PFSK-1 (cell line): ENCODE data around the gene HIPK2.

Experiments
- FOXP2 ChIP-seq: optimal IDR thresholded peaks from 2 replicates; pipeline ENCODE3; 2011; ENCODE audit warnings: borderline replicate concordance, control low read depth, inconsistent platforms; ENCODE audit not compliant: insufficient read depth; ENCODE audit errors: extremely low read length, extremely low read depth
- POLR2AphosphoS5 ChIP-seq: IDR thresholded peaks from 2 replicates; pipeline ENCODE4 v1.6.1; 2012; ENCODE audit warnings: low read depth, mild to moderate bottlenecking, control low read depth, low read length, moderate library complexity
- SIN3A ChIP-seq: IDR thresholded peaks from 2 replicates; pipeline ENCODE4 v1.6.1; 2012; ENCODE audit warnings: mild to moderate bottlenecking, low read length, moderate library complexity, borderline replicate concordance; ENCODE audit not compliant: insufficient read depth
- TAF1 ChIP-seq: IDR thresholded peaks from 2 replicates; pipeline ENCODE4 v1.6.1; 2012; ENCODE audit warnings: low read length, control low read depth, borderline replicate concordance; ENCODE audit not compliant: insufficient read depth
- TF ChIP-seq, protein P1 (sequence below), 2 experiments: IDR thresholded peaks; 2 replicates each; pipeline versions ENCODE4 v1.6.1 to v1.8.0; 2011 to 2012; ENCODE audit warnings: low read depth in 2 of 2, low read length in 2 of 2, control low read depth in 1 of 2, inconsistent platforms in 1 of 2, mild to moderate bottlenecking in 1 of 2, moderate library complexity in 1 of 2; ENCODE audit not compliant: insufficient read depth in 1 of 2

Gene HIPK2

GRCh38 chr7:139772873-139773272 lies 4.9 kb downstream of the HIPK2 start:
- TF ChIP-seq, protein P1, sequence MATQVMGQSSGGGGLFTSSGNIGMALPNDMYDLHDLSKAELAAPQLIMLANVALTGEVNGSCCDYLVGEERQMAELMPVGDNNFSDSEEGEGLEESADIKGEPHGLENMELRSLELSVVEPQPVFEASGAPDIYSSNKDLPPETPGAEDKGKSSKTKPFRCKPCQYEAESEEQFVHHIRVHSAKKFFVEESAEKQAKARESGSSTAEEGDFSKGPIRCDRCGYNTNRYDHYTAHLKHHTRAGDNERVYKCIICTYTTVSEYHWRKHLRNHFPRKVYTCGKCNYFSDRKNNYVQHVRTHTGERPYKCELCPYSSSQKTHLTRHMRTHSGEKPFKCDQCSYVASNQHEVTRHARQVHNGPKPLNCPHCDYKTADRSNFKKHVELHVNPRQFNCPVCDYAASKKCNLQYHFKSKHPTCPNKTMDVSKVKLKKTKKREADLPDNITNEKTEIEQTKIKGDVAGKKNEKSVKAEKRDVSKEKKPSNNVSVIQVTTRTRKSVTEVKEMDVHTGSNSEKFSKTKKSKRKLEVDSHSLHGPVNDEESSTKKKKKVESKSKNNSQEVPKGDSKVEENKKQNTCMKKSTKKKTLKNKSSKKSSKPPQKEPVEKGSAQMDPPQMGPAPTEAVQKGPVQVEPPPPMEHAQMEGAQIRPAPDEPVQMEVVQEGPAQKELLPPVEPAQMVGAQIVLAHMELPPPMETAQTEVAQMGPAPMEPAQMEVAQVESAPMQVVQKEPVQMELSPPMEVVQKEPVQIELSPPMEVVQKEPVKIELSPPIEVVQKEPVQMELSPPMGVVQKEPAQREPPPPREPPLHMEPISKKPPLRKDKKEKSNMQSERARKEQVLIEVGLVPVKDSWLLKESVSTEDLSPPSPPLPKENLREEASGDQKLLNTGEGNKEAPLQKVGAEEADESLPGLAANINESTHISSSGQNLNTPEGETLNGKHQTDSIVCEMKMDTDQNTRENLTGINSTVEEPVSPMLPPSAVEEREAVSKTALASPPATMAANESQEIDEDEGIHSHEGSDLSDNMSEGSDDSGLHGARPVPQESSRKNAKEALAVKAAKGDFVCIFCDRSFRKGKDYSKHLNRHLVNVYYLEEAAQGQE (IDR thresholded peaks at IDR 0.05; ENCODE audit: insufficient read depth in 1 of 2, low read depth in 2 of 2, low read length in 2 of 2), result no peak
- TF ChIP-seq TAF1, result no peak

DNA sequence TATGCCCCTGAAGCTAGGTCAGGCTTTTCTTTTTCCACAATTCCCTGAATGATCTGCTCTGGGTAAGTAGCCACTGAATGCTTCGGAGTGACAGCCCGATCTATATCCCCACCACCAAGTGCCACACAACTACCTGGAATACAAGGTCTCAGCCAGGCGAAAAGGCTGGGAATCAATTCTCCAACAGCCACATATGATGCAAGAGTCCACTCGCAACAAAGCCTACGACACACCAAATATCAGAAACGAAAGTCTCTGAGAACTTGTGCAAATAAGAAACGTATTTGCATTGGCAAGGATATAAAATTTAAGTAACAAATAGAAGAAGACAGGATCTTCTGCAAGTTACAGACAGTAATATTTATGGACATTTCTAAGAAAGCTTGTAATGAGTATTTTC lies 5.7 kb downstream of the HIPK2 start:
- TF ChIP-seq SIN3A (no peak), FOXP2 (no peak), POLR2AphosphoS5 (no peak), TAF1 (no peak)
- TF ChIP-seq, protein P1 (IDR thresholded peaks at IDR 0.05; ENCODE audit: insufficient read depth in 1 of 2, low read depth in 2 of 2, low read length in 2 of 2), result no peak

- TF ChIP-seq, protein P1 (IDR thresholded peaks at IDR 0.05; ENCODE audit: insufficient read depth in 1 of 2, low read depth in 2 of 2, low read length in 2 of 2), result no peak
- TF ChIP-seq POLR2AphosphoS5 (no peak), SIN3A (no peak), TAF1 (no peak), FOXP2 (no peak)
Observed at GRCh38 chr7:139771001-139771956, 6.5 kb downstream of the HIPK2 start.

- TF ChIP-seq SIN3A (no peak), POLR2AphosphoS5 (no peak), FOXP2 (no peak), TAF1 (no peak)
- TF ChIP-seq, protein P1 (IDR thresholded peaks at IDR 0.05; ENCODE audit: insufficient read depth in 1 of 2, low read depth in 2 of 2, low read length in 2 of 2), result no peak
Observed at GRCh38 chr7:139769761-139770160, 8.0 kb downstream of the HIPK2 start.
